ENCODE results near the gene SHISA5. TPM values are rescaled to one million over a fixed set of nuclear protein-coding genes. Genes with fewer than 3 reads are reported as not detected.

SHISA5 gene
- total RNA-seq, 2 donors from 2014 or later = 192 to 193 TPM

DNA sequence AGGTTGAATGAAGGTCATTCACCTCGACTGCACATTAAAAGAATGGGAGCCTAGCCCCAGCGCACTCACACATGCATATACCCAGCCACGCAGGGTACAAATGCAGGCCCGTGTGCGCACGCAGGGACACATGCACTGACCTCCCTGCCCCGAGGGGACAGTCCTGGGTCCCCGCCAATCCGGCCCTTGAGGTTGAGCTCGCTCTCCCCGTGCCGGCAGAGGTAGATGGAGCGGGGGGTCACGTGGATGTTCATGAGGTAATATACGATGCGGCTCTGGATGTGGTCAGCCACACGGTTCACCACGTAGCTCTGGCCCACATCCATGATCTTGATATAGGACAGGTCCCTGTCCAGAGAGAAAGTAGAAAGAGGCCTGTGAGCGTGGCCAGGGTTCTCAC is 32.1 kb upstream of the SHISA5 start:
- TF ChIP-seq, protein P1, sequence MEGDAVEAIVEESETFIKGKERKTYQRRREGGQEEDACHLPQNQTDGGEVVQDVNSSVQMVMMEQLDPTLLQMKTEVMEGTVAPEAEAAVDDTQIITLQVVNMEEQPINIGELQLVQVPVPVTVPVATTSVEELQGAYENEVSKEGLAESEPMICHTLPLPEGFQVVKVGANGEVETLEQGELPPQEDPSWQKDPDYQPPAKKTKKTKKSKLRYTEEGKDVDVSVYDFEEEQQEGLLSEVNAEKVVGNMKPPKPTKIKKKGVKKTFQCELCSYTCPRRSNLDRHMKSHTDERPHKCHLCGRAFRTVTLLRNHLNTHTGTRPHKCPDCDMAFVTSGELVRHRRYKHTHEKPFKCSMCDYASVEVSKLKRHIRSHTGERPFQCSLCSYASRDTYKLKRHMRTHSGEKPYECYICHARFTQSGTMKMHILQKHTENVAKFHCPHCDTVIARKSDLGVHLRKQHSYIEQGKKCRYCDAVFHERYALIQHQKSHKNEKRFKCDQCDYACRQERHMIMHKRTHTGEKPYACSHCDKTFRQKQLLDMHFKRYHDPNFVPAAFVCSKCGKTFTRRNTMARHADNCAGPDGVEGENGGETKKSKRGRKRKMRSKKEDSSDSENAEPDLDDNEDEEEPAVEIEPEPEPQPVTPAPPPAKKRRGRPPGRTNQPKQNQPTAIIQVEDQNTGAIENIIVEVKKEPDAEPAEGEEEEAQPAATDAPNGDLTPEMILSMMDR (conservative IDR thresholded peaks at IDR 0.05) = no peak
- H3K4me1 Mint-ChIP-seq = no peaks in the 10 kb centered on the region
- H3K9me3 Mint-ChIP-seq = no peaks in the 10 kb centered on the region
- H3K27ac Mint-ChIP-seq = no peak overlapping the region
- H3K27me3 ChIP-seq (ENCODE audit: control insufficient read depth, insufficient read depth, low read length, poor library complexity, severe bottlenecking) = no peaks in the 10 kb centered on the region
- no peak overlapping the region for H3K4me3 Mint-ChIP-seq
- no peaks in the 10 kb centered on the region for H3K9me3 ChIP-seq (ENCODE audit: control insufficient read depth, low read length)
- no peaks in the 10 kb centered on the region for H3K27me3 Mint-ChIP-seq (ENCODE audit: insufficient read depth)
- no peak overlapping the region for H3K4me3 ChIP-seq (ENCODE audit: low read length)
- no peaks in the 10 kb centered on the region for H3K36me3 ChIP-seq (ENCODE audit: control insufficient read depth, insufficient read depth, low read length)
- no peaks in the 10 kb centered on the region for H3K4me1 ChIP-seq (ENCODE audit: control insufficient read depth, insufficient read depth, low read length)
- peaks cover 33% of the 10 kb centered on the region for H3K36me3 Mint-ChIP-seq (ENCODE audit: low read depth)
- 97 to 98% methylated on average over 15 to 19 of the region's 19 CpGs for WGBS, 2 experiments (ENCODE audit: insufficient coverage in 1 of 2, insufficient read length in 1 of 2)
- no peak overlapping the region for H3K9ac ChIP-seq (ENCODE audit: extremely low read depth, low read length, poor library complexity, severe bottlenecking)
- no peak overlapping the region for H3K27ac ChIP-seq (ENCODE audit: low read depth, low read length)
- DNase-seq = no peak

DNA sequence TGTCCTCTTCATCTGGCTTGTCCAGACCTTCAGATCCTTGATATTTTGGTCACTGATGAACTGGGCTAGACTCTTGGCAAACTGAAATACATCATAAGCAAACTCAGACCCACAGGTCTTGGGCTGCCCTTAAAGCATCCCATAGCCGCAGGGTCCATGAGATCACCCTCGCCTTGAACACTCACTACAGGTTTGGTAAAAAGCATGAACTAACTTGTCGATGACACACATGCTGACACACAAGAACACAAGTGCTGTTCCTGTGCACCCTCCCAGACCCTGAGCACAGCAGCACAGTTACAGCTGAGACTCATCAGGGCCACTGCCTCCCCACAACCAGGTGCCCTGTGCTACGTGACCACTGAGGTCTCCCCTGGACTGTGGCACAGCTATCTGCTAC is 31.6 kb upstream of the SHISA5 start:
- Mint-ChIP-seq H3K27ac (no peak overlapping the region), H3K36me3 (ENCODE audit: low read depth) (peaks cover 33% of the 10 kb centered on the region), H3K9me3 (no peaks in the 10 kb centered on the region), H3K27me3 (ENCODE audit: insufficient read depth) (no peaks in the 10 kb centered on the region), H3K4me1 (no peaks in the 10 kb centered on the region), H3K4me3 (no peak overlapping the region)
- no peaks in the 10 kb centered on the region for H3K36me3 ChIP-seq (ENCODE audit: control insufficient read depth, insufficient read depth, low read length)
- TF ChIP-seq, protein P1 (conservative IDR thresholded peaks at IDR 0.05) = no peak
- DNase-seq = no peak
- H3K27ac ChIP-seq (ENCODE audit: low read depth, low read length) = no peak overlapping the region
- no peak overlapping the region for H3K9ac ChIP-seq (ENCODE audit: extremely low read depth, low read length, poor library complexity, severe bottlenecking)
- WGBS, 2 experiments (ENCODE audit: insufficient coverage in 1 of 2, insufficient read length in 1 of 2) = 90 to 97% methylated on average over 3 to 4 of the region's 4 CpGs
- H3K27me3 ChIP-seq (ENCODE audit: control insufficient read depth, insufficient read depth, low read length, poor library complexity, severe bottlenecking) = no peaks in the 10 kb centered on the region
- no peaks in the 10 kb centered on the region for H3K9me3 ChIP-seq (ENCODE audit: control insufficient read depth, low read length)
- H3K4me3 ChIP-seq (ENCODE audit: low read length) = no peak overlapping the region
- no peaks in the 10 kb centered on the region for H3K4me1 ChIP-seq (ENCODE audit: control insufficient read depth, insufficient read depth, low read length)

DNA sequence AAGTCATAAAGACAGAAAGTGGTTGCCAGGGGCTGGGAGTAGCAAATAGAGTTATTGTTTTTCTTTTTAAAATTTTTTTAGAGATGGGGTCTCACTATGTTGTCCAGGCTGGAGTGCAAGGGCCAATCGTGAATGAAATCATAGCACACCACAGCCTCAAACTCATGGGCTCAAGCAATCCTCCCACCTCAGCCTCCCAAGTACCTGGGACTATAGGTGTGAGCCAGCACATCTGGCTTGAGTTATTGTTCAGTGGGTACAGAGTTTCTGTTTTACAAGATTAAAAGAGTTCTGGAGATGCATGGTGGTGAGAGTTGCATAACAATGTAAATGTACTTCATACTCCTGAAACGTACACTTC is 29.0 kb upstream of the SHISA5 start:
- peaks cover 32% of the 10 kb centered on the region for H3K36me3 Mint-ChIP-seq (ENCODE audit: low read depth)
- Histone ChIP-seq H3K9me3 (ENCODE audit: control insufficient read depth, low read length) (no peaks in the 10 kb centered on the region), H3K9ac (ENCODE audit: extremely low read depth, low read length, poor library complexity, severe bottlenecking) (no peak overlapping the region), H3K27ac (ENCODE audit: low read depth, low read length) (no peak overlapping the region), H3K4me3 (ENCODE audit: low read length) (no peak overlapping the region), H3K4me1 (ENCODE audit: control insufficient read depth, insufficient read depth, low read length) (no peaks in the 10 kb centered on the region), H3K36me3 (ENCODE audit: control insufficient read depth, insufficient read depth, low read length) (no peaks in the 10 kb centered on the region), H3K27me3 (ENCODE audit: control insufficient read depth, insufficient read depth, low read length, poor library complexity, severe bottlenecking) (no peaks in the 10 kb centered on the region)
- no peaks in the 10 kb centered on the region for H3K9me3 Mint-ChIP-seq
- H3K27me3 Mint-ChIP-seq (ENCODE audit: insufficient read depth) = no peaks in the 10 kb centered on the region
- H3K27ac Mint-ChIP-seq = no peak overlapping the region
- no peaks in the 10 kb centered on the region for H3K4me1 Mint-ChIP-seq
- TF ChIP-seq, protein P1 (conservative IDR thresholded peaks at IDR 0.05) = no peak
- no peak for DNase-seq
- 83% methylated on average over 1 of the region's 2 CpGs; no CpG with 5 or more reads in 1 of the 2 experiments for WGBS, 2 experiments (ENCODE audit: insufficient coverage in 1 of 2, insufficient read length in 1 of 2)
- no peak overlapping the region for H3K4me3 Mint-ChIP-seq

Data from endodermal cell (in vitro differentiated cells).